Activated T-helper 2 cell treated with anti-CD3 and anti-CD28 coated beads, Interferon-gamma antibody, Interleukin-2, Interleukin-4, amounts not matched to agents 10 μg/mL and 5 μg/mL and 100 μg/mL, durations not matched to agents 14 hours and 24 hours and 36 hours (primary cell): ENCODE results near the gene SCARF1. TPM values are rescaled to one million over a fixed set of nuclear protein-coding genes. Genes with fewer than 3 reads are reported as not detected.

Source experiments
- DNase-seq: peaks from one replicate; pipeline ENCODE4 v3.0.0; 2021; ENCODE audit warnings: low spot score
- H3K27ac Mint-ChIP-seq: one replicate; pipeline ENCODE4 v1.8.0; 2021; ENCODE audit warnings: mixed read lengths
- H3K27me3 Mint-ChIP-seq: one replicate; pipeline ENCODE4 v1.8.0; 2021; ENCODE audit warnings: low read depth, mixed read lengths
- H3K36me3 Mint-ChIP-seq: one replicate; pipeline ENCODE4 v1.8.0; 2021; ENCODE audit warnings: low read depth, mixed read lengths
- H3K4me1 Mint-ChIP-seq: one replicate; pipeline ENCODE4 v1.8.0; 2021; ENCODE audit warnings: low read depth, mixed read lengths
- H3K4me3 Mint-ChIP-seq: one replicate; pipeline ENCODE4 v1.8.0; 2021; ENCODE audit warnings: low read depth, mild to moderate bottlenecking, moderate library complexity, mixed read lengths
- H3K9me3 Mint-ChIP-seq: one replicate; pipeline ENCODE4 v1.8.0; 2021; ENCODE audit warnings: mixed read lengths
- intact Hi-C: fragments of 100-400 bp; cut with micrococcal nuclease; formaldehyde crosslinking; loops from one replicate; pipeline ENCODE4 v1.15.1; 2023
- total RNA-seq: library from RNA; stranded (reverse); gene quantifications from 2 replicates; pipeline ENCODE4 v1.2.3, GENCODE V29; 2022

SCARF1 gene
- total RNA-seq, 1 donor from 2014 or later = 3.4 TPM

- no peak for DNase-seq
- no peaks in the 10 kb centered on the region for H3K27me3 Mint-ChIP-seq
- H3K9me3 Mint-ChIP-seq = peaks cover 7% of the 10 kb centered on the region
- H3K36me3 Mint-ChIP-seq = no peaks in the 10 kb centered on the region
- intact Hi-C loops = no loop called here
- no peak overlapping the region for H3K27ac Mint-ChIP-seq
- H3K4me1 Mint-ChIP-seq = no peaks in the 10 kb centered on the region
- H3K4me3 Mint-ChIP-seq = no peak overlapping the region
Measured at GRCh38 chr17:1597861-1598342, 47.6 kb downstream of the SCARF1 start.

DNA sequence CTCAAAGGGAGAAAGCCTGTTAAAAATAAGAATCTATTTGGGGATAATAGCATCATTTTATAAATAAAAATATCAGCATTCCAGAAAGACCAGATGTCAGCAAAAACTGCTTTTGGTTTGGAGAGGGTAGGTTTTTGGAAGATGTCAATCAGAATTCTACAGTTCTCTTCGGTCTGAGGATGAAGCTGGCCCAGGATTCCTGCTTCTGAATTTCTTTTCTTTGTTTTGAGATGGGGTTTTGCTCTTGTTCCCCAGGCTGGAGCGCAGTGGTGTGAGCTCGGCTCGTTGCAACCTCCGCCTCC is 52.0 kb downstream of the SCARF1 start:
- H3K36me3 Mint-ChIP-seq = no peaks in the 10 kb centered on the region
- no peak overlapping the region for H3K4me3 Mint-ChIP-seq
- no peak for DNase-seq
- peaks cover 2% of the 10 kb centered on the region for H3K27me3 Mint-ChIP-seq
- H3K4me1 Mint-ChIP-seq = peaks cover 2% of the 10 kb centered on the region
- no peak overlapping the region for H3K27ac Mint-ChIP-seq
- intact Hi-C loops = no loop called here
- H3K9me3 Mint-ChIP-seq = no peaks in the 10 kb centered on the region

- intact Hi-C loops = no loop called here
- Mint-ChIP-seq H3K27ac (no peak overlapping the region), H3K27me3 (peaks cover 2% of the 10 kb centered on the region), H3K9me3 (no peaks in the 10 kb centered on the region), H3K36me3 (no peaks in the 10 kb centered on the region), H3K4me3 (no peak overlapping the region), H3K4me1 (peaks cover 2% of the 10 kb centered on the region)
- no peak for DNase-seq
Measured at GRCh38 chr17:1592751-1593629, 52.5 kb downstream of the SCARF1 start.

DNA sequence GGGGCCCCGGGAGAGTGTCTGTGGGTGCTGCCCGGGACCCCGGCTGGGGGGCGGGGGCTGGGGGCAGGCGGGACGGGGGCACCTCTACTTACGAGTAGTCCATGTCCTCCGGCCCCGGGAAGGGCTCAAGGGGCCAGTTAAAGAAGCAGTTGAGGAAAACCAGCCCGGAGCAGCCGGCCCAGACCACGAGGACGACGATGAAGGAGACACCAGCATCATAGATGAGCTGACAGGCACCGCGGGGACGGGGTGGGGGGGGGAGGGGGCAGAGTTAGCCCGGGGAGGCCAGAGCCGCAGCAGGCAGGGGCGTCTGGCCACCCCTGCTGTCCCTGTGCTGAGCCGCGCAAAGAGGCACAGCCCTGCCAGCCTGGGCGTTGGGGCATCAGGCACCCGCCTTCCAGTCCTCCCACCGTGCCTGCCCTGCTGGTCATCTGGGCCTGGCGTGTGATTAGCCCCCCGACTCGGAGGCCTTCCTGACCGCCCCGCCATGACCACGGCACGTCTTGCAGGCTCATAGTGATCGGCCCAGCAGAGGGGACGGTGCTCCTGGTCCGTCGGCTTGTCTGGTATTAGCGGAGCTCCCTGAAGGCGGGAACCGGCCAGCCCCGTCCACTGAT is 54.0 kb downstream of the SCARF1 start:
- H3K36me3 Mint-ChIP-seq = no peaks in the 10 kb centered on the region
- H3K4me1 Mint-ChIP-seq = peaks cover 2% of the 10 kb centered on the region
- no peak overlapping the region for H3K4me3 Mint-ChIP-seq
- DNase-seq = no peak
- peaks cover 2% of the 10 kb centered on the region for H3K27me3 Mint-ChIP-seq
- no peak overlapping the region for H3K27ac Mint-ChIP-seq
- intact Hi-C loops = no loop called here
- H3K9me3 Mint-ChIP-seq = no peaks in the 10 kb centered on the region

DNA sequence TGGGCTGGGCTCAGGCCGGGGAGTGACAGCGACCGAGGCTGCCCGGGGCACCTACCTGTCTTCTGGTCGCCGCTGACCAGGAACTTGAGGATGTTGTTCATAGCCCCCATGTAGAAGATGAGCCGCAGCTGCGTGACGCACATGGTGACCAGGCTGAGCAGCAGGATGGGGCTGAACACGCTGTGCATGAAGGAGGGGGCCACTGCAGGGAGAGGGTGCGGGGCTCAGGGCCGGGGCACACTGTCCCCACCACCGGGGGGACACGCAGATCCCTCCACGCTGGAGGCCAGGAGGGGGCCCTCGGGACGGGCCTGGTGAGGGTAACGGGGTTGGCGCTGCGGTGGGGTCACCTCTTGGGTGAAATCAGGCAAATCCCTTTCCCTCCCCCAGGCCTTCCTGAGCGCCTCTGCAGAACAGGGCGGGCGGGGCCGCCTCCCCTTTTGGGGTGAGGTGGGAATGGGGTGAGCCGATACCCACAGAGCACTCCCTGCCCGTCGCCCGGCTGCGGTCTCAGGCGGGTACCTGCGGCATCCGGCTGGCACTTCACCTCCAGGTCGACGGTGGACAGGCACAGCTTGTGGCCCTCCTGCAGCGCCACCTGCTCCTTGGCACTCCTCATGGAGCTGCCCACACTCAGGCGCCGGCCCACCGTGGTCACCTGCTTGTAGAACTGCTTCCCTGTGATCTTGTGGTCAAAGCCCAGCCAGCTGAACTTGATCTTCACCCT is 54.6 kb downstream of the SCARF1 start:
- H3K27me3 Mint-ChIP-seq = peaks cover 2% of the 10 kb centered on the region
- H3K9me3 Mint-ChIP-seq = no peaks in the 10 kb centered on the region
- H3K27ac Mint-ChIP-seq = no peak overlapping the region
- no peak for DNase-seq
- peaks cover 2% of the 10 kb centered on the region for H3K4me1 Mint-ChIP-seq
- intact Hi-C loops = no loop called here
- H3K36me3 Mint-ChIP-seq = no peaks in the 10 kb centered on the region
- no peak overlapping the region for H3K4me3 Mint-ChIP-seq

DNA sequence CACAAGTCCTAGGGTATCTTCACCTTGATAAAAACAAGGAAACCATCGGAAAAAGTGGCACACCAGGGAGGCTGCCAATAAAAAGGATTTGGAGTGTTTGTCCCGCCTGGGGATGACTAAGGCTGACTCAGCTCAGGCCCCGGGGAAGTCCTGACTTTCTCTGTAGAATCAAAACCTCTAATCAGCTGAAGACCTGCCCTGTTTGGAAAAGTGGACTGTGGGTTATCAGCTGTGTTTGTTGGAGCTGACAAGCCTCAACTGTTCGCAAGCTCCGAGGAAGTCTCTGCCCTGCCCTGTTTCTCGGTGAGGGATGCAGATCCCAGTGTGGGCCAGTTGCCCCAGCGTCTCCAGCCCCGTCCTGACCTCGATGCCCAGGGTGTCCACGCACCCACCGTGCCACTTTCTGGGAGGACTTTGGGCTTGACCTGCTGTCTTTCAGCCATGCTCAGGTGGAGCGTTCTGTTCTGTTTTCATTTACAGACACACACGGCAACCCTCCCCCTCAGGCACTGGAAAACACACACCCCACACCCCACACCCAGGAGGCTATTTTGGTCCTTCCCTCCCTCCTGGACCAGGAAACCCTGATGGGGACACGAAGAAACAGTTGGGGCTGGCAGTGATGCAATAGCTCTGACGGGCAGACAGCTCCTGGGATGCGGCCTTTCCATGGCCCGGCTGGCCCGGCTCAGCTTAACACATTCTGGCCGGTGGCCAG is 55.3 kb downstream of the SCARF1 start:
- Mint-ChIP-seq H3K27ac (no peak overlapping the region), H3K9me3 (no peaks in the 10 kb centered on the region), H3K36me3 (no peaks in the 10 kb centered on the region), H3K4me1 (peaks cover 2% of the 10 kb centered on the region), H3K4me3 (no peak overlapping the region), H3K27me3 (peaks cover 2% of the 10 kb centered on the region)
- no peak for DNase-seq
- intact Hi-C loops = no loop called here

DNA sequence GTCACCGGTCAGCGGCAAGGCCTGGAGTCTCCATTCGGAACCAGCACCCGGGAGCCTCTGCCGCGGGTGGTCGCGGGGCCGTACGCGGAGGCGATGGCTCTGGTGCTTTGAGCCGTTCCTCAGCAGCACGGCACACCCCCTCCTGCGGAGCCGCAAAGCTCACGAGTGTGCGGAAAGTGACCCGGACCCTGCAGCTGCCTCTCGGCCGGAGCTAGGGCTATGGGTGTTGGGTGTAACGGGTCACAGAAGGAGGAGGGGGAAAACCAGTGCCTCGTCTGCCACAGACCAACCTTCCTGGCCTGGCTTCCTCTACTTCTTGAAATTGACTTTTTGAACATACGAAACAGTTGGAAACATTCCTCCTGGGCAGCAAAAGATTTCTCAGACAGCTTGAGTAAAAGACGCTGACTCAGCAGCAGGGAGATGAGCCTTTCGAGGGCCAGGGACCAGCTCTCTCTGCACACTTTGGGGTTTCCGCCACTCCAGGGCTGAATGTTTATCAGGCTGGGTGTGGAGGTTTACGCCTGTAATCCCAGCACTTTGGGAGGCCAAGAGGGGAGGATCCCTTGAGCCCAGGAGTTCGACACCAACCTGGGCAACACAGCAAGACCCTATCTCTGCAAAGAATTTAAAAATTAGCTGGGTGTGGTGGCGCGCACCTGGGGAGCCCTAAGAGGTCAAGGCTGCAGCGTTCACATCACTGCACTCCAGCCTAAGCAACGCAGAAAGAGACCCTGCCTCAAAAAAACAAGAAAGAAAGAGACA is 56.5 kb downstream of the SCARF1 start:
- DNase-seq = no peak
- Mint-ChIP-seq H3K4me1 (peaks cover 2% of the 10 kb centered on the region), H3K9me3 (no peaks in the 10 kb centered on the region), H3K27me3 (peaks cover 2% of the 10 kb centered on the region), H3K27ac (no peak overlapping the region), H3K36me3 (no peaks in the 10 kb centered on the region), H3K4me3 (no peak overlapping the region)
- intact Hi-C loops = no loop called here

DNA sequence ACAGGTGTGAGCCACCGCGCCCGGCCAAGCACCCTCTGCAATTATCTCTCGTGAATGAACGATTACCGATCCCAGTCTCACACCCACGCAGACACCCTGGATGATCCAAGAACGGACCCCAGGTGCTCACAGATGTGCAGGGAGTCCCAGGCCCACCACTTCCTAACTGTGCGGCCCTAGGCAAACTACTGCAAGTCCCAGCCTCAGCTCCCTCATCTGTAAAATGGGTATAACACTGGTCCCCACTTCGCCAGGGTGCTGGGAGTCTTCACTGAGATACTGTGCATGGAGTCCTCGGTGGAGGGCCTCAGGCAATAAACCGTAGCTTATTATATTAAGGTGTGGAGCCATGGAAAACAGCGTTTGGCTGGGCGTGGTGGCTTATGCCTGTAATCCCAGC is 61.4 kb downstream of the SCARF1 start:
- no peak overlapping the region for H3K4me3 Mint-ChIP-seq
- no peak overlapping the region for H3K27ac Mint-ChIP-seq
- H3K27me3 Mint-ChIP-seq = no peaks in the 10 kb centered on the region
- no peak for DNase-seq
- H3K36me3 Mint-ChIP-seq = no peaks in the 10 kb centered on the region
- intact Hi-C loops = no loop called here
- no peaks in the 10 kb centered on the region for H3K9me3 Mint-ChIP-seq
- no peaks in the 10 kb centered on the region for H3K4me1 Mint-ChIP-seq

Other genes with a start within 250 kb of the SCARF1 start
- gene YWHAE, start 245.5 kb downstream of the SCARF1 start, total RNA-seq = 499 and 501 TPM in 2 replicates
- gene CRK, start 189.5 kb downstream of the SCARF1 start, total RNA-seq = 22.2 and 22.6 TPM in 2 replicates
- 54.3 and 55.1 TPM in 2 replicates for gene MYO1C, start 153.0 kb downstream of the SCARF1 start, total RNA-seq
- gene INPP5K, start 129.1 kb downstream of the SCARF1 start, total RNA-seq = 26.2 and 31.0 TPM in 2 replicates
- 70.8 and 71.6 TPM in 2 replicates for gene PITPNA, start 82.9 kb downstream of the SCARF1 start, total RNA-seq
- 2.3 and 2.4 TPM in 2 replicates for gene SLC43A2, start 16.9 kb downstream of the SCARF1 start, total RNA-seq
- gene RILP, start 4.1 kb upstream of the SCARF1 start, total RNA-seq = 8.2 and 8.9 TPM in 2 replicates
- gene PRPF8, start 39.1 kb upstream of the SCARF1 start, total RNA-seq = 435 and 439 TPM in 2 replicates
- 0.09 and 0.30 TPM in 2 replicates for gene TLCD2, start 64.6 kb upstream of the SCARF1 start, total RNA-seq
- 16.9 and 17.3 TPM in 2 replicates for gene WDR81, start 79.0 kb upstream of the SCARF1 start, total RNA-seq
- 0.14 TPM in 1 of 2 replicates, not detected in the other for gene SERPINF2, start 97.1 kb upstream of the SCARF1 start, total RNA-seq
- gene SERPINF1, start 116.3 kb upstream of the SCARF1 start, total RNA-seq = not detected in 2 replicates
- 26.9 and 31.0 TPM in 2 replicates for gene SMYD4, start 184.2 kb upstream of the SCARF1 start, total RNA-seq
- gene RPA1, start 184.3 kb upstream of the SCARF1 start, total RNA-seq = 229 and 243 TPM in 2 replicates